ENCODE results near the gene SNX10. TPM values are rescaled to one million over a fixed set of nuclear protein-coding genes. Genes with fewer than 3 reads are reported as not detected.

The SNX10 gene
- total and polyA plus RNA-seq, 2 of the 4 experiments (the other 2 are of a cell fraction) = not detected

DNA sequence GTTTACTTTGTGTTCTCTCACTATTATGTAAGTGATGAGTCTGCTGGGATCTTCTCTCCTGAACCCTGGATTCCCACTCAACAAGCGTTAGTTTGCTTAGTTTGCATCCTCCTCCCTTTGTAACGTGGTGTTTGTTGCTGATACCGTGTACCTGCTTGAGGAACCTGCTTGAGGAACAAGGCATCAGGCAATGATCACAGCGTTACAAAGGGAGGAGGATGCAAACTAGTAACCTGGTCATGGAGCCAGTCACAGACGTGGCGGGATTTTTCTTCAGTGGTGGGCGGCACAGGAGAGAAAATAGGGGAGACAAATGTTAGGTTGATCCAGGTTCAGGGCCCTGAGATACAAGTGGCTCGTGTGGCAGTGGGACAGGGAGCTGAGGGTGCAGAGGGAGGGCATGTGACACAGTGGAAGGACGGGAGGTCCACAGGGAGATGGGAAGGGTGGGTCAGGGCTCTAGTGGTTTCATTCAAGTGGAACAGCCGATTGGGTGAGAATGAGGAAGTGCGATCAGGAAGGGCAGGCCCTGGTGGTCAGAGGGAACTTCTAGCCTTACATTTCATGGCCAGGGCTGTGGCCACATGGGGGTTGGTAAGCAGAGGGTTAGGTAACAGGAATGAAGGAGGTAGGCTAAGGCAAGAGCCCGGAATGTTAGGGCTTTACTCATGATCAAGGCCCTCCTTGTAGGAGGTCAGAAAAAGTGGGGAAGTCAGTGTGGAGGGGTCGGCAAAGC lies 38.0 kb downstream of the SNX10 start:
- in situ Hi-C loops (cut with MboI; ENCODE audit: low sequenced_read_pairs) (no loop called here), dilution Hi-C loops (cut with HindIII; ENCODE audit: low sequenced_read_pairs, unreplicated experiment) (no loop called here), intact Hi-C loops (cut with micrococcal nuclease) (no loop called here)
- Histone ChIP-seq H3K9me1 (ENCODE audit: insufficient read depth, low read length) (no peaks in the 10 kb centered on the region), H3K9ac (ENCODE audit: low read depth, low read length) (no peak overlapping the region), H2BK15ac (ENCODE audit: low read depth, low read length) (no peak overlapping the region), H2BK5ac (ENCODE audit: low read depth, low read length, poor library complexity, severe bottlenecking) (no peak overlapping the region), H4K91ac (ENCODE audit: insufficient read depth, low read depth, low read length) (no peak overlapping the region), H3K14ac (replicated peaks; ENCODE audit: low read depth, low read length) (no peak overlapping the region), H4K8ac (ENCODE audit: low read depth in 2 of 2, low read length in 2 of 2) (no peak overlapping the region), H3K18ac (ENCODE audit: low read depth, low read length) (no peak overlapping the region), H4K20me1 (ENCODE audit: insufficient read depth, low read length) (no peaks in the 10 kb centered on the region), H3K36me3 (ENCODE audit: control insufficient read depth, insufficient read depth, low read length) (no peaks in the 10 kb centered on the region), H3K9me3 (ENCODE audit: control insufficient read depth, insufficient read depth, low read length) (no peaks in the 10 kb centered on the region), H3K4me3 (ENCODE audit: insufficient read depth, low read depth, low read length) (no peak overlapping the region), H3K23ac (ENCODE audit: low read depth, low read length) (no peak overlapping the region), H2AFZ (replicated peaks; ENCODE audit: low read length, poor library complexity) (no peak overlapping the region), H3K4ac (ENCODE audit: low read depth, low read length) (no peak overlapping the region), H2BK120ac (ENCODE audit: low read depth, low read length) (no peak overlapping the region), H3K4me1 (ENCODE audit: control insufficient read depth, insufficient read depth, low read length) (no peaks in the 10 kb centered on the region), H2AK5ac (ENCODE audit: low read depth, low read length) (no peak overlapping the region), H3K27me3 (ENCODE audit: control insufficient read depth, insufficient read depth, low read length) (no peaks in the 10 kb centered on the region), H3K4me2 (ENCODE audit: low read depth, low read length) (no peak overlapping the region), H3K79me1 (ENCODE audit: low read depth in 1 of 2, low read length in 2 of 2) (no peaks in the 10 kb centered on the region), H2AK9ac (replicated peaks; ENCODE audit: low read depth, low read length, poor library complexity) (no peak overlapping the region), H3K56ac (ENCODE audit: extremely low read depth, insufficient read depth, low read length) (no peak overlapping the region), H4K5ac (ENCODE audit: low read depth, low read length) (no peak overlapping the region), H3K27ac (ENCODE audit: insufficient read depth, low read length) (no peak overlapping the region), H2BK20ac (ENCODE audit: low read depth, low read length) (no peak overlapping the region)
- no TSS peak for BruUV-seq (replicated peaks)
- POLR2A ChIA-PET (ENCODE audit: unreplicated experiment) = no interaction called here
- 68% methylated on average over 4 of the region's 13 CpGs; no CpG with 5 or more reads in 1 of the 2 experiments for WGBS, 2 experiments (ENCODE audit: extremely low coverage in 2 of 2, insufficient read length in 1 of 2)
- TF ChIP-seq BHLHE40 (IDR thresholded peaks at IDR 0.05; ENCODE audit: low read depth, low read length) = no peak
- TF ChIP-seq, protein P1, sequence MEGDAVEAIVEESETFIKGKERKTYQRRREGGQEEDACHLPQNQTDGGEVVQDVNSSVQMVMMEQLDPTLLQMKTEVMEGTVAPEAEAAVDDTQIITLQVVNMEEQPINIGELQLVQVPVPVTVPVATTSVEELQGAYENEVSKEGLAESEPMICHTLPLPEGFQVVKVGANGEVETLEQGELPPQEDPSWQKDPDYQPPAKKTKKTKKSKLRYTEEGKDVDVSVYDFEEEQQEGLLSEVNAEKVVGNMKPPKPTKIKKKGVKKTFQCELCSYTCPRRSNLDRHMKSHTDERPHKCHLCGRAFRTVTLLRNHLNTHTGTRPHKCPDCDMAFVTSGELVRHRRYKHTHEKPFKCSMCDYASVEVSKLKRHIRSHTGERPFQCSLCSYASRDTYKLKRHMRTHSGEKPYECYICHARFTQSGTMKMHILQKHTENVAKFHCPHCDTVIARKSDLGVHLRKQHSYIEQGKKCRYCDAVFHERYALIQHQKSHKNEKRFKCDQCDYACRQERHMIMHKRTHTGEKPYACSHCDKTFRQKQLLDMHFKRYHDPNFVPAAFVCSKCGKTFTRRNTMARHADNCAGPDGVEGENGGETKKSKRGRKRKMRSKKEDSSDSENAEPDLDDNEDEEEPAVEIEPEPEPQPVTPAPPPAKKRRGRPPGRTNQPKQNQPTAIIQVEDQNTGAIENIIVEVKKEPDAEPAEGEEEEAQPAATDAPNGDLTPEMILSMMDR (conservative IDR thresholded peaks at IDR 0.05; ENCODE audit: low read depth, low read length) = no peak
- TF ChIP-seq NFE2L2 (IDR thresholded peaks at IDR 0.05; ENCODE audit: low read depth, low read length) = no peak
- TF ChIP-seq, protein P2, sequence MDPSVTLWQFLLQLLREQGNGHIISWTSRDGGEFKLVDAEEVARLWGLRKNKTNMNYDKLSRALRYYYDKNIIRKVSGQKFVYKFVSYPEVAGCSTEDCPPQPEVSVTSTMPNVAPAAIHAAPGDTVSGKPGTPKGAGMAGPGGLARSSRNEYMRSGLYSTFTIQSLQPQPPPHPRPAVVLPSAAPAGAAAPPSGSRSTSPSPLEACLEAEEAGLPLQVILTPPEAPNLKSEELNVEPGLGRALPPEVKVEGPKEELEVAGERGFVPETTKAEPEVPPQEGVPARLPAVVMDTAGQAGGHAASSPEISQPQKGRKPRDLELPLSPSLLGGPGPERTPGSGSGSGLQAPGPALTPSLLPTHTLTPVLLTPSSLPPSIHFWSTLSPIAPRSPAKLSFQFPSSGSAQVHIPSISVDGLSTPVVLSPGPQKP (IDR thresholded peaks at IDR 0.05; ENCODE audit: borderline replicate concordance, low read depth, low read length) = no peak
- no peak for TF ChIP-seq RCOR1 (IDR thresholded peaks at IDR 0.05; ENCODE audit: insufficient replicate concordance, low read length)
- TF ChIP-seq FOS (IDR thresholded peaks at IDR 0.05; ENCODE audit: low read depth, low read length) = no peak
- no peak for TF ChIP-seq POLR2A (IDR thresholded peaks at IDR 0.05; ENCODE audit: low read depth, low read length)
- TF ChIP-seq RFX5 (IDR thresholded peaks at IDR 0.05; ENCODE audit: low read depth, low read length) = no peak
- TF ChIP-seq SMC3 (IDR thresholded peaks at IDR 0.05; ENCODE audit: low read depth, low read length) = no peak
- DNase-seq (no peak), ATAC-seq (ENCODE audit: low read depth) (no peak)
- CTCF ChIA-PET = no interaction called here

Data from IMR-90 (cell line).